ENCODE results near the gene ZFP92.

The ZFP92 gene

GRCh38 chrX:153411255-153411987 is at the start of gene ZFP92:
Gene ZFP92 (plus strand): TSS chrX:153411472. CDS start chrX:153418323, 6,851 bp downstream.
- H3K4me3 ChIP-seq (ENCODE audit: low read length in 2 of 2): peak within 1 kb of the TSS; percentile 33 to 45
- H3K9me3 ChIP-seq (ENCODE audit: control insufficient read depth in 2 of 2, low read length in 2 of 2): no peaks in the 10 kb centered on the region
- no peaks in the 10 kb centered on the region for H3K36me3 ChIP-seq (ENCODE audit: control insufficient read depth in 2 of 2, insufficient read depth in 2 of 2, low read length in 2 of 2)
- no peak within 1 kb of the TSS for H3K27ac ChIP-seq (ENCODE audit: low read depth in 2 of 2, low read length in 2 of 2)
- peaks cover 11 to 15% of the 10 kb centered on the region in 2 donors for H3K27me3 ChIP-seq (ENCODE audit: control insufficient read depth in 2 of 2, insufficient read depth in 2 of 2, low read length in 2 of 2)
- no peaks in the 10 kb centered on the region for H3K4me1 ChIP-seq (ENCODE audit: control insufficient read depth in 2 of 2, insufficient read depth in 2 of 2, low read length in 2 of 2)
- peak within 1 kb of the TSS in 1 of 2 donors; percentile 7 for H3K9ac ChIP-seq (ENCODE audit: low read depth in 1 of 2, low read length in 2 of 2)

DNA sequence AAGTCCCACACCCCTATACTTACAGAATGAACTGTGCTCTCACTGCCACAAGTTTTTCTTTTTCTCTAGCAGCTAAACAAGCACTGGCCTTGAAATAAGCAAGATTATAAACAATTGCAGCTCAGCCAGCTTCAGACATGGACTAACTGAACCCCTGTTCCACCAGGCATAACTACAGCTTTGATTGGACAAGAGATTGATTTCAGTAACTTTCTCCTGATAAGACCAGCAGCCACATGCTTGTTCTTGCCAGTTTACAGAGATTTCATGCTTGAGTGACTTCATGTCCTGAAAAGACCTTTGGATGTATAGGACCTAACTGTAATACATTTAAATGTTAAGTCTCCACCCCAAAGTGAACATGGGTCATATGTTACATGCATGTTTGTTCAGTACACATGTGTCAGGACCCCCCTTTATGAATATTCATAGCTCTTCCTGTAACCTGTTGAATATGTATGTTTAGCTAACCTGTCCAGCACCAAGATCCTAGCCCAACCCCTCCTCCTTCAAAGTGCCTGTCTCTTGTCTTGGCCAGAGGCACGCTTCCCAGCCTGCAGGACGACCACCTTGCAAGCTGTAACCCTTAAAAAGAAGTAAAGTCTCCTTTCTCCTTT is 49.4 kb upstream of the ZFP92 start:
- H3K4me3 ChIP-seq (ENCODE audit: low read length in 2 of 2): no peak overlapping the region
- no peak overlapping the region for H3K27ac ChIP-seq (ENCODE audit: low read depth in 2 of 2, low read length in 2 of 2)
- no peaks in the 10 kb centered on the region for H3K27me3 ChIP-seq (ENCODE audit: control insufficient read depth in 2 of 2, insufficient read depth in 2 of 2, low read length in 2 of 2)
- no peaks in the 10 kb centered on the region for H3K4me1 ChIP-seq (ENCODE audit: control insufficient read depth in 2 of 2, insufficient read depth in 2 of 2, low read length in 2 of 2)
- H3K9me3 ChIP-seq (ENCODE audit: control insufficient read depth in 2 of 2, low read length in 2 of 2): peaks cover 0 to 2% of the 10 kb centered on the region in 2 donors
- no peaks in the 10 kb centered on the region for H3K36me3 ChIP-seq (ENCODE audit: control insufficient read depth in 2 of 2, insufficient read depth in 2 of 2, low read length in 2 of 2)
- H3K9ac ChIP-seq (ENCODE audit: low read depth in 1 of 2, low read length in 2 of 2): no peak overlapping the region

DNA sequence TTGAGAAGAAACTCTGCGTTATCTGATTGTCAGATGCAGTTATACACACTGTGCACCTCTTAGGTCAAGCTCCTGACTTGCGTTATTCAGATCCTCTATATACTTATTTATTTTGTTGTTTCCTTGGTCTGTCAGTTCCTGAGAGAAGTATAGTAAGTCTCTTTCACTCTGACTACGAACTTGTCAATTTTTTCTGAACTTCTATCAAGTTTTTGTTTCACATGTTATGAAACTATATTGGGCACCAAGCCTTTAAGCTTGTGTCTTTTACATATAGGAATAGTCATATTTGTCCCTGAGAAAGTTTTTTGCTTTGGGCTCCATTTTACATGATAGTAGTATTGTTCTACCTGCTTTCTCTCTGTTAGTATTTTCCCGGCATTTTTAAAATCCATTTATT is 45.6 kb upstream of the ZFP92 start:
- no peaks in the 10 kb centered on the region for H3K9me3 ChIP-seq (ENCODE audit: control insufficient read depth in 2 of 2, low read length in 2 of 2)
- H3K9ac ChIP-seq (ENCODE audit: low read depth in 1 of 2, low read length in 2 of 2): no peak overlapping the region
- H3K36me3 ChIP-seq (ENCODE audit: control insufficient read depth in 2 of 2, insufficient read depth in 2 of 2, low read length in 2 of 2): no peaks in the 10 kb centered on the region
- no peak overlapping the region for H3K4me3 ChIP-seq (ENCODE audit: low read length in 2 of 2)
- H3K4me1 ChIP-seq (ENCODE audit: control insufficient read depth in 2 of 2, insufficient read depth in 2 of 2, low read length in 2 of 2): no peaks in the 10 kb centered on the region
- H3K27me3 ChIP-seq (ENCODE audit: control insufficient read depth in 2 of 2, insufficient read depth in 2 of 2, low read length in 2 of 2): no peaks in the 10 kb centered on the region
- no peak overlapping the region for H3K27ac ChIP-seq (ENCODE audit: low read depth in 2 of 2, low read length in 2 of 2)

DNA sequence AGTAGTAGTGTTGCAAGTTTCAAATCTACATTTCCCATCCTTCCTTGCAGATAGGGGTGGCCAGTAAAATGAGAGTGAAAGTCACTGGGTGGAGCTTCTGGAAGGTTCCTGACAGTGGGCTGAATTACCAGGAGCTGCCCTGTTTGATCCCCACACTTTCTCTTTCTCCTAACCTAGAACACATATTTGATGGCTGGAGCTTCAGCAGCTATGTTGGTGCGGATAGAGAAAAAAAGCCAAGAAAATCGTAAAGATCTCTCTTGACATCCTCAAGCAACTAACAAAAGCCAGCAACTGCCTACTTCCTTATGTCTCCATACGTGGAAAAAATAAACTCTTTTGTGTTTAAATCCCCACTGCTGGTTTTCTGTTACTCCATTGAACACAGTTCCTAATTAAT is 45.2 kb upstream of the ZFP92 start:
- Histone ChIP-seq H3K4me1 (ENCODE audit: control insufficient read depth in 2 of 2, insufficient read depth in 2 of 2, low read length in 2 of 2) (no peaks in the 10 kb centered on the region), H3K9ac (ENCODE audit: low read depth in 1 of 2, low read length in 2 of 2) (no peak overlapping the region), H3K4me3 (ENCODE audit: low read length in 2 of 2) (no peak overlapping the region), H3K27ac (ENCODE audit: low read depth in 2 of 2, low read length in 2 of 2) (no peak overlapping the region), H3K27me3 (ENCODE audit: control insufficient read depth in 2 of 2, insufficient read depth in 2 of 2, low read length in 2 of 2) (no peaks in the 10 kb centered on the region), H3K36me3 (ENCODE audit: control insufficient read depth in 2 of 2, insufficient read depth in 2 of 2, low read length in 2 of 2) (no peaks in the 10 kb centered on the region), H3K9me3 (ENCODE audit: control insufficient read depth in 2 of 2, low read length in 2 of 2) (no peaks in the 10 kb centered on the region)

DNA sequence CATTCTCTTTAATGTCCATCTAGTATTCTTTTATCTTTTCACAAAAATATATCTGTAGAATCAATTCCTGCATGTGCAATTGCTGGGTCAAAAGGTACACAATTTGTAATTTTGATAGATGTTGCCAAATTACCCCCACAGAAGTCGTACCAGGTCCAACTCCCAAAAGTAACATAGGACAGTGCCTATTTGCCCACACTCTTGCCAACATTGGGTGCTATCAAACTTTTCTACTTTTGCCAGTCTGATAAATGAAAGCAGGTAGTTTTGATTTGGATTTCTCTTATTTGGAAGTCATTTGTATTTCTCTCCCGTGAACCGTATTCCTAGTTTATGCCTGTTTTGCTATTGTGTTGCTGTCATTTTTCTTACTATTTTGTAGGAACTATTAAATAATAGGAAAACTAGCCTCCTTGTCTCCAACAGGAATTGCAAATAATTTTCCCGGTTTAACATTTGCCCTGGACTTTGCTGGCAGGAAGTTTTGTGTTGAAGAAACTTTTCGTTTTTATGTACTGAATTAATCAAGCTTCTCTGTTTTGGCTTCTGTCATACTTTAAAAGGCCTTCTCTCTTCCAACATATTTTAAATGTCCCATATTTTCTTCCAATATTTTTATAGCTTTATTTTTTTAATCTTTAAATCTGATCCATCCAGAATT is 44.3 kb upstream of the ZFP92 start:
- no peak overlapping the region for H3K9ac ChIP-seq (ENCODE audit: low read depth in 1 of 2, low read length in 2 of 2)
- H3K4me1 ChIP-seq (ENCODE audit: control insufficient read depth in 2 of 2, insufficient read depth in 2 of 2, low read length in 2 of 2): no peaks in the 10 kb centered on the region
- H3K27ac ChIP-seq (ENCODE audit: low read depth in 2 of 2, low read length in 2 of 2): no peak overlapping the region
- no peak overlapping the region for H3K4me3 ChIP-seq (ENCODE audit: low read length in 2 of 2)
- no peaks in the 10 kb centered on the region for H3K27me3 ChIP-seq (ENCODE audit: control insufficient read depth in 2 of 2, insufficient read depth in 2 of 2, low read length in 2 of 2)
- no peaks in the 10 kb centered on the region for H3K9me3 ChIP-seq (ENCODE audit: control insufficient read depth in 2 of 2, low read length in 2 of 2)
- no peaks in the 10 kb centered on the region for H3K36me3 ChIP-seq (ENCODE audit: control insufficient read depth in 2 of 2, insufficient read depth in 2 of 2, low read length in 2 of 2)

DNA sequence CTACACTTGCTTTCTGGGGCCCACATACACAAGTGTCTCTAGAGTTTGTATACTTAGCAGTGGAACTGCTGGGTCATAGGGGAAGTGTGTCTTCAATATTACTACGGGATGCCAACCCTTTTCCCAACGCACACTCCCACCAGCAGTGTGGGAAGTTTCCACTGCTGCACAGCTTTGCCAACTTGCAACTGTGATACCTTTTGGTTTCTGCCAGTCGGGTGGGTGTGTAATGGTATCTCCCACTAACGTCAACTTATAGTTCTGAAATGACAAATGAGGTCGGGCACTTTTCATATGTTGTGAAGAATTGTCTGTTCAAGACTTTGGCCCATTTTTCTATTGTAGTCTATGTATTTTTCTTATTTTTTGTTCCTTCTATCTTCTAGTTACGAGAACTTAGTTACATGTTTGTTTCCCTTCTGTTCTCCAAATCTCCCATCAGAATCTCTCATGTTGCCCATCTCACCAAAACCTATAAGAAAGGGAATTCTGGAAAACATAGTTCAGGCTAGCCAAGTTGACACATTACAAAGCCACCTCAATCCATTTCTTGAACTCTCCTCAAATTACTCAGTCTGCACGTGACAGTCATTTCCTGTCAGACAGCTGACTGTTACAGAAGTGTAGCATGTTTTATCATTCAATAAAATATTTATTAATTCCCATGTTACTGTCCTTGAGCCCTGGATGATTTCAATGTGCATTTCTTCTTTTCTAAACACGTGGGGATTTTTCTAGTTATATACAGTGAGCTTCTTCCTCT is 40.8 kb upstream of the ZFP92 start:
- Histone ChIP-seq H3K4me3 (ENCODE audit: low read length in 2 of 2) (no peak overlapping the region), H3K27ac (ENCODE audit: low read depth in 2 of 2, low read length in 2 of 2) (no peak overlapping the region), H3K27me3 (ENCODE audit: control insufficient read depth in 2 of 2, insufficient read depth in 2 of 2, low read length in 2 of 2) (peaks cover 0 to 3% of the 10 kb centered on the region in 2 donors), H3K36me3 (ENCODE audit: control insufficient read depth in 2 of 2, insufficient read depth in 2 of 2, low read length in 2 of 2) (no peaks in the 10 kb centered on the region), H3K9me3 (ENCODE audit: control insufficient read depth in 2 of 2, low read length in 2 of 2) (no peaks in the 10 kb centered on the region), H3K9ac (ENCODE audit: low read depth in 1 of 2, low read length in 2 of 2) (no peak overlapping the region), H3K4me1 (ENCODE audit: control insufficient read depth in 2 of 2, insufficient read depth in 2 of 2, low read length in 2 of 2) (no peaks in the 10 kb centered on the region)

DNA sequence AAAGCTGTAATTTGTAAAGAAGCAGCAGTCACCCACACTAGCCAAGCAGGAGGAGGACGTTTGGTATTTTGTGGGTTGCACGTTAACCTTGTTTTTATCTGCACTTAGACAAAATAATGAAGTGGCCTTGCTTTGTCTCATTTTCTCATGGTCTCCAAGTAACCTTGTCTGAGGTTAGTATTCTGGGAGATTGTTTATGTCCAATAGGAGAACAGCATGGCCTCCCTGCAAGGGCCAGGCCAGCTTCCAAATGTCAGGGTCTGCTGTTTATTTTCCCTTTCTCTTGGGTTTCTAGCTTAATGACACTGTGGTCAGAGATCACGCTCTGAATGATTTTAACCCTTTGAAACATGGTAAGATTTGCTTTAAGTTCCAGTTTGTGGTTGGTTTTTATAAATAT is 40.0 kb upstream of the ZFP92 start:
- Histone ChIP-seq H3K27me3 (ENCODE audit: control insufficient read depth in 2 of 2, insufficient read depth in 2 of 2, low read length in 2 of 2) (peaks cover 0 to 3% of the 10 kb centered on the region in 2 donors), H3K4me3 (ENCODE audit: low read length in 2 of 2) (no peak overlapping the region), H3K9ac (ENCODE audit: low read depth in 1 of 2, low read length in 2 of 2) (no peak overlapping the region), H3K4me1 (ENCODE audit: control insufficient read depth in 2 of 2, insufficient read depth in 2 of 2, low read length in 2 of 2) (no peaks in the 10 kb centered on the region), H3K27ac (ENCODE audit: low read depth in 2 of 2, low read length in 2 of 2) (no peak overlapping the region), H3K36me3 (ENCODE audit: control insufficient read depth in 2 of 2, insufficient read depth in 2 of 2, low read length in 2 of 2) (no peaks in the 10 kb centered on the region), H3K9me3 (ENCODE audit: control insufficient read depth in 2 of 2, low read length in 2 of 2) (no peaks in the 10 kb centered on the region)

- Histone ChIP-seq H3K27ac (ENCODE audit: low read depth in 2 of 2, low read length in 2 of 2) (no peak overlapping the region), H3K4me1 (ENCODE audit: control insufficient read depth in 2 of 2, insufficient read depth in 2 of 2, low read length in 2 of 2) (no peaks in the 10 kb centered on the region), H3K4me3 (ENCODE audit: low read length in 2 of 2) (no peak overlapping the region), H3K36me3 (ENCODE audit: control insufficient read depth in 2 of 2, insufficient read depth in 2 of 2, low read length in 2 of 2) (no peaks in the 10 kb centered on the region), H3K27me3 (ENCODE audit: control insufficient read depth in 2 of 2, insufficient read depth in 2 of 2, low read length in 2 of 2) (peaks cover 0 to 3% of the 10 kb centered on the region in 2 donors), H3K9me3 (ENCODE audit: control insufficient read depth in 2 of 2, low read length in 2 of 2) (no peaks in the 10 kb centered on the region), H3K9ac (ENCODE audit: low read depth in 1 of 2, low read length in 2 of 2) (no peak overlapping the region)
Observed at GRCh38 chrX:153372949-153373348, 38.3 kb upstream of the ZFP92 start.

DNA sequence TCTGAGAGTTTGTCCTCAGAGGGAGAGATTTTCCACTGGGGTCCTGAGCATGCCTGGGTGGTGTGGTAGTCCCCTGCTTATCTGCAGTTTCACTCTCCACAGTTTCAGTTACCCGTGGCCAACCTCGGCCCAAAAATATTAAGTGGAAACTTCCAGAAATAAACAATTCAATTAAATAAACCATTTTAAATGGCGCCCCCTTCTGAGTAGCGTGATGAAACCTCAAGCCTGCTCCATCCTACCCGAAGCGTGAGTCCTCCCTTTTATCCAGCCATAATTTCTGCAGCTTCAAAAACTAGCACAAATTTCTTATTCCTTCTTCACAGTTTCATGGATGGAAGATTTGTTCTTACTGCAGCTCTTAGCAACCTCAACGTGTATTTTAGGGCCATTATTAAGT is 36.8 kb upstream of the ZFP92 start:
- Histone ChIP-seq H3K36me3 (ENCODE audit: control insufficient read depth in 2 of 2, insufficient read depth in 2 of 2, low read length in 2 of 2) (no peaks in the 10 kb centered on the region), H3K9ac (ENCODE audit: low read depth in 1 of 2, low read length in 2 of 2) (no peak overlapping the region), H3K9me3 (ENCODE audit: control insufficient read depth in 2 of 2, low read length in 2 of 2) (no peaks in the 10 kb centered on the region), H3K4me1 (ENCODE audit: control insufficient read depth in 2 of 2, insufficient read depth in 2 of 2, low read length in 2 of 2) (no peaks in the 10 kb centered on the region), H3K27ac (ENCODE audit: low read depth in 2 of 2, low read length in 2 of 2) (no peak overlapping the region), H3K4me3 (ENCODE audit: low read length in 2 of 2) (no peak overlapping the region), H3K27me3 (ENCODE audit: control insufficient read depth in 2 of 2, insufficient read depth in 2 of 2, low read length in 2 of 2) (peaks cover 0 to 3% of the 10 kb centered on the region in 2 donors)

DNA sequence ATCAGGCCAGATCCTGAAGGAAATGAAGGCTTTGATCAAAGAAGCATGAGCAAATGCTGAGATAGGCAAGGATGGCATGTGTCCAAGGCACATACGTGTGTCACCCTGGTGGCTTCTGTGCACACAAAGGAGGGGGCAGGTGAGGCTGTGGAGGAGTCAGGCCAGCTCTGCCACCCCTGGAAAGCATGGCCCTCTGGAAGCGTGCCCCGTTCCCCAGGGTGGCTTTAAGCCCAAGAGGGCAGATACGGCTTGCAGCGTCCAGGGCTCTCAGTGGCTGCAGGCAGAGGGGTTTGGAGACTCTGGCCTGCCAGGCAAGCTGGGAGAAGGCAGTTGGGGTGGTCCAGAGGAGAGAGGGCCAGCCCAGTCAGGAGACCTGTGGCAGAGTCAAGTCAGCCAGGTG is 35.7 kb upstream of the ZFP92 start:
- Histone ChIP-seq H3K9me3 (ENCODE audit: control insufficient read depth in 2 of 2, low read length in 2 of 2) (no peaks in the 10 kb centered on the region), H3K36me3 (ENCODE audit: control insufficient read depth in 2 of 2, insufficient read depth in 2 of 2, low read length in 2 of 2) (no peaks in the 10 kb centered on the region), H3K9ac (ENCODE audit: low read depth in 1 of 2, low read length in 2 of 2) (no peak overlapping the region), H3K27ac (ENCODE audit: low read depth in 2 of 2, low read length in 2 of 2) (no peak overlapping the region), H3K27me3 (ENCODE audit: control insufficient read depth in 2 of 2, insufficient read depth in 2 of 2, low read length in 2 of 2) (peaks cover 0 to 3% of the 10 kb centered on the region in 2 donors), H3K4me1 (ENCODE audit: control insufficient read depth in 2 of 2, insufficient read depth in 2 of 2, low read length in 2 of 2) (no peaks in the 10 kb centered on the region), H3K4me3 (ENCODE audit: low read length in 2 of 2) (no peak overlapping the region)
